ENCODE measurements around the gene RALGPS1. TPM values are rescaled to one million over a fixed set of nuclear protein-coding genes. Genes with fewer than 3 reads are reported as not detected.

The RALGPS1 gene
- total RNA-seq, 4 donors from 2014 or later = 27.3 to 42.1 (median 39.1) TPM

DNA sequence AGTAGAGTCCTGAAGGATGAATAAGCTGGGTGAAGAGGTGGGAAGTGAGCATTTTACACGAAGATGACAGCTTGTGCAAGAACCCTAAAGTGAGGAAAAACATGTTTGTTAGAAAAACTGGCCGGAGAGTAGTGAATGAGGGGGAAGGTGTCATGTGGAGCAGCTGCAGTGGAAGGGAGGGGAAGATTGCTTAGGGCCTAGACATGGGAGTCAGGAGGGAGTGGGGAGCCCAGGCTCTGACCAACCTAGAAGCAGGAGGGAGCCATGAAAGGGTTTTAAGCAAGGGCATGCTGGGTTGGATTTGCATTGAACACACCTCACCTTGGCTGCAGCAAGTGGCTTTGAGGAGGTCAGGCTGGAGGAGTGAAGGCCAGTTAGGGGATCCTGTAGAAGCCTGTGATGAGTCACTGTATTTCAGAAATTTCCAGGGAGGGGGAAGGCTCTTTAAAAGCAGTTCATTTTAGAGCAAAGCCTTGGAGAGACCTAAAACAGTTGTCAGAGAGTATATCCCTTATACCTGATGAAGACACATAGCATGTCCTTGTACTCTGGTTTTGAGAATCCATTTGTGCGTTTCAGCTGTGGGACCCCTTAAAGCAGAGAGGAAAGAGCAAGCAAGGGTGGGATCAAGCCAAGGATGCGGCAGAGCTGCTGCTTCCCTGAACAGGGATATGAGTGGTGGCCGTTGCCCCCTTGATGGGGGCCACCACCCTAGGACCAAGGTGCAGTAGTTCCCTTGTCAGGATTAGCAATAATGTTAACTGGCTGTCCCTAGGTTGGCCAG, 162.5 kb downstream of the RALGPS1 start:
- no peak for TF ChIP-seq POLR2A (IDR thresholded peaks at IDR 0.05)
- TF ChIP-seq, protein P1, sequence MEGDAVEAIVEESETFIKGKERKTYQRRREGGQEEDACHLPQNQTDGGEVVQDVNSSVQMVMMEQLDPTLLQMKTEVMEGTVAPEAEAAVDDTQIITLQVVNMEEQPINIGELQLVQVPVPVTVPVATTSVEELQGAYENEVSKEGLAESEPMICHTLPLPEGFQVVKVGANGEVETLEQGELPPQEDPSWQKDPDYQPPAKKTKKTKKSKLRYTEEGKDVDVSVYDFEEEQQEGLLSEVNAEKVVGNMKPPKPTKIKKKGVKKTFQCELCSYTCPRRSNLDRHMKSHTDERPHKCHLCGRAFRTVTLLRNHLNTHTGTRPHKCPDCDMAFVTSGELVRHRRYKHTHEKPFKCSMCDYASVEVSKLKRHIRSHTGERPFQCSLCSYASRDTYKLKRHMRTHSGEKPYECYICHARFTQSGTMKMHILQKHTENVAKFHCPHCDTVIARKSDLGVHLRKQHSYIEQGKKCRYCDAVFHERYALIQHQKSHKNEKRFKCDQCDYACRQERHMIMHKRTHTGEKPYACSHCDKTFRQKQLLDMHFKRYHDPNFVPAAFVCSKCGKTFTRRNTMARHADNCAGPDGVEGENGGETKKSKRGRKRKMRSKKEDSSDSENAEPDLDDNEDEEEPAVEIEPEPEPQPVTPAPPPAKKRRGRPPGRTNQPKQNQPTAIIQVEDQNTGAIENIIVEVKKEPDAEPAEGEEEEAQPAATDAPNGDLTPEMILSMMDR (IDR thresholded peaks at IDR 0.05) = no peak
- H3K27me3 ChIP-seq = no peaks in the 10 kb centered on the region
- intact Hi-C loops (cut with DNase I) = no loop called here
- H3K36me3 ChIP-seq = no peaks in the 10 kb centered on the region
- H3K9me3 ChIP-seq = no peaks in the 10 kb centered on the region
- peak overlapping the region in 1 of 3 donors; percentile 24 for H3K27ac ChIP-seq
- peaks cover 20 to 35% of the 10 kb centered on the region in 2 donors for H3K4me1 ChIP-seq
- no peak overlapping the region for H3K4me3 ChIP-seq (replicated peaks in 1 of 3)
- 85 to 92% methylated on average over 5 of the region's 5 CpGs for whole genome bisulfite sequencing, 2 donors
- no peak for DNase-seq

- Histone ChIP-seq H3K27ac (no peak overlapping the region), H3K36me3 (no peaks in the 10 kb centered on the region), H3K27me3 (no peaks in the 10 kb centered on the region), H3K4me3 (replicated peaks in 1 of 3) (no peak overlapping the region), H3K4me1 (peaks cover 20 to 35% of the 10 kb centered on the region in 2 donors), H3K9me3 (no peaks in the 10 kb centered on the region)
- no peak for DNase-seq
- intact Hi-C loops (cut with DNase I) = no loop called here
- WGBS, 2 donors = 78 to 79% methylated on average over 2 of the region's 2 CpGs
- no peak for TF ChIP-seq POLR2A (IDR thresholded peaks at IDR 0.05)
- TF ChIP-seq, protein P1 (IDR thresholded peaks at IDR 0.05) = no peak
Measured at GRCh38 chr9:127077644-127077946, 163.0 kb downstream of the RALGPS1 start.

DNA sequence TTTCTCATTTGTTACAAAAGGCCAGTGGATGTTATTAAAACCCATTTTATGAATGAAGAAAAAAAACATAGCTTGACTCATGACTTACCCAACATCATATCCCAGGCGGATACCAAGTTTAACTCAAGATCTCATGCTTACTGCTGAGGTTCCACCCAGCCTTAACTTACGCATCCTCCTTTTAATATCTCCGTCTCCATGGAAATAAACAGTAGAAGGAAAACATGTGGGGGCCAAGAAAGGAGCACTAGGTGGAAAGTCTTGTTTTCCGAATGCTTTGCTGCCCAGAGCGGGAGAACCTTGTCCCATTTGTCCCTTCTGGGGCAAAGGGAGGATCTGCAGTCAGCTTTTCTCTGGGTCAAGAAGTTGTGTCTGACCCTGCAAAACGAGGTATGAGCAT, 163.8 kb downstream of the RALGPS1 start:
- WGBS, 2 donors = 94 to 95% methylated on average over 6 of the region's 6 CpGs
- H3K27me3 ChIP-seq = no peaks in the 10 kb centered on the region
- TF ChIP-seq POLR2A (IDR thresholded peaks at IDR 0.05) = no peak
- TF ChIP-seq, protein P1 (IDR thresholded peaks at IDR 0.05) = no peak
- intact Hi-C loops (cut with DNase I) = no loop called here
- no peak overlapping the region for H3K4me3 ChIP-seq (replicated peaks in 1 of 3)
- no peaks in the 10 kb centered on the region for H3K9me3 ChIP-seq
- no peaks in the 10 kb centered on the region for H3K36me3 ChIP-seq
- H3K4me1 ChIP-seq = peaks cover 20 to 35% of the 10 kb centered on the region in 2 donors
- DNase-seq = no peak
- no peak overlapping the region for H3K27ac ChIP-seq

- TF ChIP-seq, protein P1 (IDR thresholded peaks at IDR 0.05) = no peak
- TF ChIP-seq POLR2A (IDR thresholded peaks at IDR 0.05) = no peak
- no peak overlapping the region for H3K27ac ChIP-seq
- intact Hi-C loops (cut with DNase I) = no loop called here
- H3K4me3 ChIP-seq (replicated peaks in 1 of 3) = no peak overlapping the region
- H3K27me3 ChIP-seq = no peaks in the 10 kb centered on the region
- no peaks in the 10 kb centered on the region for H3K36me3 ChIP-seq
- H3K4me1 ChIP-seq = peaks cover 20 to 35% of the 10 kb centered on the region in 2 donors
- no peak for DNase-seq
- no peaks in the 10 kb centered on the region for H3K9me3 ChIP-seq
- 94 to 100% methylated on average over 1 of the region's 1 CpG for WGBS, 2 donors
Measured at GRCh38 chr9:127078988-127079387, 164.4 kb downstream of the RALGPS1 start.

- TF ChIP-seq, protein P1 (IDR thresholded peaks at IDR 0.05) = no peak
- no peak for TF ChIP-seq POLR2A (IDR thresholded peaks at IDR 0.05)
- H3K27me3 ChIP-seq = no peaks in the 10 kb centered on the region
- H3K36me3 ChIP-seq = no peaks in the 10 kb centered on the region
- no peak overlapping the region for H3K27ac ChIP-seq
- intact Hi-C loops (cut with DNase I) = no loop called here
- peaks cover 20 to 30% of the 10 kb centered on the region in 2 donors for H3K4me1 ChIP-seq
- no peak overlapping the region for H3K4me3 ChIP-seq (replicated peaks in 1 of 3)
- no peaks in the 10 kb centered on the region for H3K9me3 ChIP-seq
- WGBS, 2 donors = 97% methylated on average over 8 of the region's 8 CpGs
- no peak for DNase-seq
Measured at GRCh38 chr9:127079446-127080140, 165.0 kb downstream of the RALGPS1 start.
